ENCODE measurements around the gene SERPINB6. TPM values are rescaled to one million over a fixed set of nuclear protein-coding genes. Genes with fewer than 3 reads are reported as not detected.

SERPINB6 gene
- total and polyA plus RNA-seq, 9 of the 15 experiments (the other 6 are each of a cell fraction or from before 2014, with no cell fraction given): 86.6 to 211 (median 143) TPM

DNA sequence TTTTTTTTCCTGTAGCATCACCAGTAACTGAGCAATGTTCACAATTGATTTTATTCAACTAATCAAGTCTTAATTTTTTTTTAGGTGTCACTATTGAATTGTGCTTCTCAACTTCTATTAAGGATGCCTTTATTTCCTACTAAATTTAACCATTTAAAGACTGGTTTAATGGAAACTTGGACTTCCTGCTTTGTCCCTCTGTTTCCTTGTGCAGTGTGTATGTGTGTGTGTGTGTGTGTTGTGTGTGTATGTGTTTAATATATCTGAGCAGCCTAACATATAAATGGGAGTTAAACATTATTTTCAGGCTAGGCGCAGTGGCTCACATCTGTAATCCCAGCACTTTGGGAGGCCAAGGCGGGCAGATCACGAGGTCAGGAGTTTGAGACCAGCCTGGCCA lies 1.8 kb downstream of the SERPINB6 start (continued):
- TF ChIP-seq UBTF (IDR thresholded peaks at IDR 0.05; ENCODE audit: borderline replicate concordance in 1 of 2, low read depth in 2 of 2, low read length in 2 of 2): no peak

DNA sequence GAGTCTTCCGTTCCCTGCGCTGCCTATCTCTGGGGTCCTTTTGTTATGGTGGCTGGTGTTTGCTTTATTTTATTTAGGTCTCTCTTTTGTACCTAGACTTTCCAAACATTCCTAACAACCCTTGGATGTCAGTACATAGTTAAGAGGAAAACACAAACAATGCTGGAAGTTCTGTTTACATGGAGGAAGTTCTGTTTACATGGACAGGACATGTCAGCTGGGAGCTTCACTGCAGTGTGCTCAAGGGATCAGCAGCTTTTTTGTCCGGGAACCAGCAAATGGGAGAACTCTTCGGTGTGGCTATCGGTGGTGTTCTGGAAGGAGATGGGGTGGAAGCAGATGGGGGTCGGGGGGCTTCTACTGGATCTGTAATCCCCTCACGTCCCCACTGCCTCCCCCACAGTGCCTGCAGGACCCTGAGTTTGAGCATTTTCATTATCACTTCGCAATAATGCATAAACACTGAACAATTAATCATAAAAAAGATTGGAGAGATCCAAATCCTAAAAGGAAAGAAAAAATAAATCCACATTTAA lies 2.7 kb downstream of the SERPINB6 start:
- no peak for DNase-seq (ENCODE audit: extremely low read depth in 1 of 4, low spot score in 3 of 4)
- in situ Hi-C loops (cut with MboI): no loop called here
- H3K9me1 ChIP-seq (ENCODE audit: control insufficient read depth, insufficient read depth, low read length): no peaks in the 10 kb centered on the region
- no TSS peak for BruUV-seq (replicated peaks)
- peaks cover 43 to 46% of the 10 kb centered on the region in 2 experiments for H3K4me1 ChIP-seq (replicated peaks in 1 of 2; ENCODE audit: control insufficient read depth in 2 of 2, insufficient read depth in 2 of 2, low read length in 2 of 2)
- no peak for ATAC-seq
- no peak for FAIRE-seq
- H3K27me3 ChIP-seq (ENCODE audit: control insufficient read depth in 2 of 2, insufficient read depth in 2 of 2, low read length in 2 of 2): no peaks in the 10 kb centered on the region
- peak overlapping the region; percentile 37; the same call in 2 of the 3 replicates for H3K27ac ChIP-seq (ENCODE audit: extremely low read depth, low read depth, low read length)
- CTCF ChIA-PET (ENCODE audit: low intra/inter-chr PET ratio): no interaction called here
- H3K4me3 ChIP-seq: no peak overlapping the region
- no peaks in the 10 kb centered on the region for H3K9me3 ChIP-seq (replicated peaks; ENCODE audit: control insufficient read depth, insufficient read depth, low read depth, low read length)
- WGBS (ENCODE audit: insufficient coverage, low coverage, missing lambda C conversion rate): 46% methylated on average over 8 of the region's 8 CpGs
- peak overlapping the region; percentile 22; the same call in 1 of the 2 replicates for H3K4me2 ChIP-seq (ENCODE audit: insufficient read depth, low read length)
- H3K36me3 ChIP-seq (ENCODE audit: control insufficient read depth, insufficient read depth, low read length): peaks cover 9% of the 10 kb centered on the region; the same call in 2 of the 3 replicates
- TF ChIP-seq MAZ (CRISPR knock-in tag; conservative IDR thresholded peaks at IDR 0.05 in 1 of 2, IDR thresholded peaks at IDR 0.05 in 1 of 2) (0 out of 4 replicates have a peak, but pooled peaks of 1 of the 2 experiments have one; percentile 13), RCOR1 (IDR thresholded peaks at IDR 0.05; ENCODE audit: borderline replicate concordance in 1 of 2, low read depth in 2 of 2, low read length in 2 of 2) (no peak), ZNF174 (CRISPR knock-in tag; IDR thresholded peaks at IDR 0.05) (no peak), ZNF232 (CRISPR knock-in tag; IDR thresholded peaks at IDR 0.05) (0 out of 2 replicates have a peak, but pooled peaks have one; percentile 28), HNRNPL (IDR thresholded peaks at IDR 0.05; ENCODE audit: low read depth, low read length) (no peak), TSHZ1 (CRISPR knock-in tag; IDR thresholded peaks at IDR 0.05) (no peak), NR1H2 (CRISPR knock-in tag; IDR thresholded peaks at IDR 0.05) (no peak), RBBP5 (IDR thresholded peaks at IDR 0.05; ENCODE audit: borderline replicate concordance, insufficient read depth, low read length, poor library complexity, severe bottlenecking) (peak; percentile 47), HNRNPLL (IDR thresholded peaks at IDR 0.05; ENCODE audit: low read depth, low read length, poor library complexity, severe bottlenecking) (peak; percentile 21), TAF7 (tag; IDR thresholded peaks at IDR 0.05) (no peak), ARID1B (IDR thresholded peaks at IDR 0.05) (no peak), NCOR1 (IDR thresholded peaks at IDR 0.05) (no peak), ZBTB7A (IDR thresholded peaks at IDR 0.05; ENCODE audit: borderline replicate concordance, control insufficient read depth, low read depth, low read length) (peak; percentile 65; the same call in 1 of the 2 replicates)
- H3K79me2 ChIP-seq (ENCODE audit: control insufficient read depth, insufficient read depth, low read length): peaks cover 79% of the 10 kb centered on the region
- POLR2A ChIA-PET: interaction anchor here (1.0 to 2.0 kb wide), 6 partner anchors 11 to 127 kb away, joined by 4 to 10 read pairs (median 4); partner anchors contain the start of gene SERPINB1
- H4K20me1 ChIP-seq (replicated peaks; ENCODE audit: control insufficient read depth, insufficient read depth, low read length): no peaks in the 10 kb centered on the region
- intact Hi-C loops (cut with micrococcal nuclease): no loop called here
- peak overlapping the region; percentile 0 to 81; a peak in 2 of 4 replicates for H3K9ac ChIP-seq (ENCODE audit: insufficient read depth in 1 of 2, low read depth in 2 of 2, low read length in 2 of 2)
- no peak overlapping the region; the same call in 1 of the 2 replicates for H2AFZ ChIP-seq (ENCODE audit: low read depth, low read length)

Measured in K562 (cell line).